ENCODE measurements around the gene DDN.

- TF ChIP-seq CTCF (IDR thresholded peaks at IDR 0.05; ENCODE audit: low read depth, low read length) (peak; percentile 10), POLR2A (IDR thresholded peaks at IDR 0.05; ENCODE audit: extremely low read depth, insufficient read length) (no peak), MAX (IDR thresholded peaks at IDR 0.05; ENCODE audit: low read depth, low read length) (no peak)
Observed at GRCh38 chr12:48980389-48980952, 18.7 kb downstream of the DDN start.

Data from NB4 (cell line).